OCI-LY3 (cell line): Measurements from ENCODE around the gene ERGIC1.

Experiments
- H2AFZ ChIP-seq: fragments of 200-600, 300-600 bp; shearing (Covaris generic); 2 replicates; pipeline ENCODE4 v1.6.0; 2014; ENCODE audit warnings: antibody characterized with exemption, low read depth, low read length
- H3K27ac ChIP-seq: fragments of 200-600, 300-600 bp; sonication (generic); 2 replicates; pipeline ENCODE4 v1.5.1; 2014; ENCODE audit warnings: mild to moderate bottlenecking, low read length, moderate library complexity, mixed read lengths
- H3K27me3 ChIP-seq: fragments of 200-600, 300-600 bp; sonication (generic); 2 replicates; pipeline ENCODE4 v1.6.1; 2014; ENCODE audit warnings: low read depth, low read length, mixed read lengths
- H3K36me3 ChIP-seq: fragments of 200-600, 300-600 bp; sonication (generic); replicated peaks from 2 replicates; pipeline ENCODE3; 2014; ENCODE audit warnings: low read depth, low read length, mixed read lengths
- H3K4me1 ChIP-seq: fragments of 300-600, 200-600 bp; sonication (generic); 2 replicates; pipeline ENCODE4 v1.6.1; 2014; ENCODE audit warnings: low read length, mixed read lengths
- H3K4me2 ChIP-seq: fragments of 200-600, 300-600 bp; sonication (generic); 2 replicates; pipeline ENCODE4 v1.6.1; 2014; ENCODE audit warnings: low read length, mixed read lengths
- H3K4me3 ChIP-seq: fragments of 300-600, 200-600 bp; sonication (generic); 2 replicates; pipeline ENCODE4 v1.5.1; 2014; ENCODE audit warnings: antibody characterized with exemption, mild to moderate bottlenecking, low read length, moderate library complexity
- H3K79me2 ChIP-seq: fragments of 300-600, 200-600 bp; shearing (Covaris generic); 2 replicates; pipeline ENCODE4 v1.6.1; 2014; ENCODE audit warnings: mild to moderate bottlenecking, low read length, mixed read lengths
- H3K9ac ChIP-seq: fragments of 300-600, 200-600 bp; shearing (Covaris generic); 2 replicates; pipeline ENCODE4 v1.6.0; 2014; ENCODE audit warnings: mild to moderate bottlenecking, low read length, moderate library complexity
- H3K9me3 ChIP-seq: fragments of 200-600, 300-600 bp; shearing (Covaris generic); 2 replicates; pipeline ENCODE4 v1.6.1; 2014; ENCODE audit warnings: low read length, mixed read lengths; ENCODE audit not compliant: insufficient read depth
- H4K20me1 ChIP-seq: fragments of 200-600, 300-600 bp; sonication (generic); 2 replicates; pipeline ENCODE4 v1.6.1; 2016; ENCODE audit warnings: low read length, mixed read lengths; ENCODE audit not compliant: insufficient read depth
- EZH2phosphoT487 ChIP-seq: fragments of 200-600 bp; shearing (Covaris generic); IDR thresholded peaks from 2 replicates; pipeline ENCODE4 v1.6.1; 2018; ENCODE audit warnings: antibody characterized with exemption, mixed run types, low read depth
- TF ChIP-seq, protein P1 (sequence below): fragments of 200-600, 300-600 bp; sonication (generic); IDR thresholded peaks from 2 replicates; pipeline ENCODE4 v1.5.1; 2014; ENCODE audit warnings: antibody characterized with exemption, low read length, low read depth

Gene ERGIC1

GRCh38 chr5:172864747-172865146, 30.7 kb downstream of the ERGIC1 start:
- Histone ChIP-seq H3K9ac (no peak overlapping the region), H4K20me1 (peaks cover 28% of the 10 kb centered on the region), H3K4me2 (no peak overlapping the region), H3K27ac (no peak overlapping the region), H3K27me3 (no peaks in the 10 kb centered on the region), H3K36me3 (no peaks in the 10 kb centered on the region), H3K4me1 (peaks cover 6% of the 10 kb centered on the region; the same call in 1 of the 2 replicates), H3K4me3 (no peak overlapping the region), H3K79me2 (no peaks in the 10 kb centered on the region), H3K9me3 (no peaks in the 10 kb centered on the region), H2AFZ (no peak overlapping the region)
- TF ChIP-seq, protein P1, sequence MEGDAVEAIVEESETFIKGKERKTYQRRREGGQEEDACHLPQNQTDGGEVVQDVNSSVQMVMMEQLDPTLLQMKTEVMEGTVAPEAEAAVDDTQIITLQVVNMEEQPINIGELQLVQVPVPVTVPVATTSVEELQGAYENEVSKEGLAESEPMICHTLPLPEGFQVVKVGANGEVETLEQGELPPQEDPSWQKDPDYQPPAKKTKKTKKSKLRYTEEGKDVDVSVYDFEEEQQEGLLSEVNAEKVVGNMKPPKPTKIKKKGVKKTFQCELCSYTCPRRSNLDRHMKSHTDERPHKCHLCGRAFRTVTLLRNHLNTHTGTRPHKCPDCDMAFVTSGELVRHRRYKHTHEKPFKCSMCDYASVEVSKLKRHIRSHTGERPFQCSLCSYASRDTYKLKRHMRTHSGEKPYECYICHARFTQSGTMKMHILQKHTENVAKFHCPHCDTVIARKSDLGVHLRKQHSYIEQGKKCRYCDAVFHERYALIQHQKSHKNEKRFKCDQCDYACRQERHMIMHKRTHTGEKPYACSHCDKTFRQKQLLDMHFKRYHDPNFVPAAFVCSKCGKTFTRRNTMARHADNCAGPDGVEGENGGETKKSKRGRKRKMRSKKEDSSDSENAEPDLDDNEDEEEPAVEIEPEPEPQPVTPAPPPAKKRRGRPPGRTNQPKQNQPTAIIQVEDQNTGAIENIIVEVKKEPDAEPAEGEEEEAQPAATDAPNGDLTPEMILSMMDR, result no peak
- no peak for TF ChIP-seq EZH2phosphoT487

GRCh38 chr5:172866378-172866777, 32.3 kb downstream of the ERGIC1 start:
- no peak overlapping the region for H3K9ac ChIP-seq
- no peak overlapping the region for H3K27ac ChIP-seq
- H3K4me1 ChIP-seq, result peaks cover 6% of the 10 kb centered on the region; the same call in 1 of the 2 replicates
- H3K79me2 ChIP-seq, result no peaks in the 10 kb centered on the region
- H3K27me3 ChIP-seq, result no peaks in the 10 kb centered on the region
- H3K4me2 ChIP-seq, result no peak overlapping the region
- no peak overlapping the region for H3K4me3 ChIP-seq
- peaks cover 22% of the 10 kb centered on the region for H4K20me1 ChIP-seq
- no peaks in the 10 kb centered on the region for H3K9me3 ChIP-seq
- no peaks in the 10 kb centered on the region for H3K36me3 ChIP-seq
- no peak for TF ChIP-seq EZH2phosphoT487
- TF ChIP-seq, protein P1, result no peak
- no peak overlapping the region for H2AFZ ChIP-seq

GRCh38 chr5:172866802-172867748, 33.0 kb downstream of the ERGIC1 start:
- no peak overlapping the region for H3K4me2 ChIP-seq
- TF ChIP-seq EZH2phosphoT487, result no peak
- TF ChIP-seq, protein P1, result no peak
- H3K79me2 ChIP-seq, result no peaks in the 10 kb centered on the region
- no peaks in the 10 kb centered on the region for H3K27me3 ChIP-seq
- peaks cover 22% of the 10 kb centered on the region for H4K20me1 ChIP-seq
- H3K36me3 ChIP-seq, result no peaks in the 10 kb centered on the region
- no peak overlapping the region for H2AFZ ChIP-seq
- H3K9me3 ChIP-seq, result no peaks in the 10 kb centered on the region
- no peak overlapping the region for H3K9ac ChIP-seq
- peaks cover 6% of the 10 kb centered on the region; the same call in 1 of the 2 replicates for H3K4me1 ChIP-seq
- H3K27ac ChIP-seq, result no peak overlapping the region
- H3K4me3 ChIP-seq, result no peak overlapping the region

- TF ChIP-seq EZH2phosphoT487, result no peak
- TF ChIP-seq, protein P1, result no peak
- Histone ChIP-seq H3K79me2 (no peaks in the 10 kb centered on the region), H4K20me1 (peaks cover 19% of the 10 kb centered on the region), H3K4me2 (no peak overlapping the region), H3K9ac (no peak overlapping the region), H3K4me3 (no peak overlapping the region), H2AFZ (no peak overlapping the region), H3K27me3 (no peaks in the 10 kb centered on the region), H3K4me1 (peaks cover 6% of the 10 kb centered on the region; the same call in 1 of the 2 replicates), H3K36me3 (no peaks in the 10 kb centered on the region), H3K27ac (no peak overlapping the region), H3K9me3 (no peaks in the 10 kb centered on the region)
These were observed 33.8 kb downstream of the ERGIC1 start for GRCh38 chr5:172867761-172868435.
